IPS DF 19.7 (cell line): ENCODE data around the gene PNMA6A.
"Not testable (repeated sequence)": the region's sequence is repeated elsewhere in the genome, so short reads cannot be mapped to it uniquely, and the experiment has no call there.

Experiments used
- DNase-seq: peaks from one replicate; pipeline ENCODE4 v3.0.0-alpha.2; 2013; ENCODE audit warnings: low read depth, low spot score

PNMA6A gene

DNA sequence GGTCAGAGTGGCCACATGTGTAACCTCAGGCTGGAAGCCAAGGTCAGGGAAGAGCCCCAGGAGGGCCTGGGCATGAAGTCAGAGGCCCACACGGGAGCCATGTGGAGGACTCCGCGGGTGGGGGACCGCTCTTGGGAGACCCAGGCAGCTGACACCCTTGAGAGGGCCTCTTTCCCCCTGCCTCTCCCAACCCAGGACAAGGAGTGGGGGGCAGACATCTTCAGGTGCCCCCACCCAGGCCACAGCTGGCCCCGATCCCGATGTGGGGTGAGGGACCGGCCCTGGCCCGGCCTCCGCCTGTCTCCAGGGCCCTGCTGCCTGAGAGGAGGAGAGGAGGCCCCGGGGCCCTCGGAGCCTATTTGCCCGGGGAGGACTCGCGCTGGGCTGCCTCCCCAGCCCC, 3.1 kb downstream of the PNMA6A start:
- no peak for DNase-seq

DNA sequence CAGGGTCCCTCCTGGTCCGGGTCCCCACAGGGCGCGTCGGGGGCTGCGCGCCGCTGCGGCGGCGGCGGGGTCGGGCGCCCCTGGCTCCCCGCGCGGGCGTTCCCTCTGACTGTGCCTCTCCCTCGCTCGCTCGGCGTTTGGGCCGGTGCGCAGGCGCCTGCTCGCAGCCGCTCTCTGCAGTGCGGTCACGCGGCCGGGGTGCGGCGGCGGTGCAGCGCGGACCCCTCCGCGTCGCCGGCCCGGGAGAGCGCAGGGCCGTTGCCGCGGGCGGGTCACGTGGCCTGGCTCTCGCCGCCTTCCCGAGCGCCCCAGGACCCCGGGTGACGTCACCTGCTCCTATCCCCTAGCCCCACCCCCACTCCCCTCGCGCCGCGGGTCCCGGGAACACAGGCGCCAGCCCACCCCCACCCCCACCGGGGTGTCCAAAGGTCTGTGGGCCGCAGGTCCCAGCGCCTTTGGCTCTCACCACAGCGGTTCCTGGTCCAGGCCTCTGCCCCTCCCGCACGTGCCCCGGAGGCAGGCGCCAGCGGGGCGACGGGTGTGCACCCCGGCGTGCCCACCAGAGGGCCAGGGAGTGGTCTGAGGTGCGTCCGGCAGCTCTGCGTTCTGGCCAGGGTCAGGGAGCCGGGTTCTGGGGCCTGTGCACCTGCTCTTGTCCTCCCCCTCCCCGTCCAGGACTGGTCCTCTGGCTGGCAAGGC, 5.3 kb downstream of the PNMA6A start:
- DNase-seq = not testable (repeated sequence)

DNA sequence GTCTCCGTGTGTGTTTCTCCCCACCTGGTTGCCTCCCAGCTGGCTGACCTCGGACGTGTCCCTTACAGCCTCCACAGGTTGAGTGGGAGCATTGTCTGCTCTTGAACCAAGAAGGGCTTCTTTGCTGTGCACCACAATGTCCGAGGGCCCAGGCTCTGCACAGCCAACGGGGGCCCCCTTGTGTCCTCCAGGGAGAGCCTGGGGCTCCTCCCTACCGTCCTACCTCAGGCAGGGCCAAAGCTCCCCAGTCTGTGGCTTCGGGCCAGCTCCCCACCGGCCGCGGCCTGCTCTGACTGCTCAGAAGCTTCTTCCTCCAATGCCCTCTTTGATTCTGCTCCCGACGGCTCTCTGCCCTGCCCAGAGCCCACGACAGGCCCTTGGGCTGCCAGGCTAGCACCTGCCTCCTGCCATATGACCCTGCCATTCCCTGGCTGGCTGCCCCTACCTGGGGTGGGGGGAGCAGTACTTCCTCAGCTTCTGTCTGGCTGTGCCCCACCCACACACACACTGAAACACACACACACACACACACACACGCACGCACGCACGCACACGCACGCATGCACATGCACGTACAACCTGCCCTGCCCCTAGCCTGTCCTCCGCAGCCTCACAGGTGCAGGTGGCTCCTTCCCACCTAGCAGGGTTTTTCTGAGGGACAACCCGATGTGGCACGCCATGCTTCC, 11.1 kb downstream of the PNMA6A start:
- DNase-seq = not testable (repeated sequence)

DNA sequence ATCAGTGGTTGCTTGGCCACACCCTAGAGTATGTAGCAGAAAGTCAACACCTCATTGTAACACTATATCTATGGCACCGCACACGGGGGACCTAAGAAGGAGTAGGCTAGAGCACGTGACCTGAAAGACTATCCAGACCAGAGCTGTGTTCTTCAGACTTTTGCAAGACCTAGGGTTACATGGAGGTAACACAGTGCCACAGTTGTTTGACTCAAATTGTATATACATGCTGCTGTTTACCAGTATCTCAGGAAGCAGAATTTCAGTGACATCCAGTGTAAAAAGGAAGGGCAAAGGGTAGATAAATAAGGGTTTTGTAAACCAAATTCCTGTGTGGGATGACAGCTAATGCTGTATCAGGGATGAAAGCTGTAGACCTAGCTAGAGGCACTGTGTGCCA, 30.2 kb downstream of the PNMA6A start:
- no peak for DNase-seq

DNA sequence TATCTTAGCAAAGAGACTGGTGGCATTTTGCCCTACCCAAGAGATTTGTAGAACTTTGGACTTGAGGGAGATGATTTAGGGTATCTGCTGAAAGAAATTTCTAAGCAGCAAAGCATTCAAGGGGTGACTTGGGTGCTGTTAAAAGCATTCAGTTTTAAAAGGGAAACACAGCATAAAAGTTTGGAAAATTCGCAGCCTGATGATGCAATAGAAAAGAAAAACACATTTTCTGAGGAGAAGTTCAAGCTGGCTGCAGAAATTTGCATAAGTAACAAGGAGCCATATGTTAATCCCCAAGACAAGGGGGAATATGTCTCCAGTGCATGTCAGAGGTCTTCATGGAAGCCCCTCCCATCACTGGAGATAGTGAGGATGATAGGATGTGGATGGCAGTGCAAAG, 32.7 kb downstream of the PNMA6A start:
- DNase-seq = not testable (repeated sequence)

DNA sequence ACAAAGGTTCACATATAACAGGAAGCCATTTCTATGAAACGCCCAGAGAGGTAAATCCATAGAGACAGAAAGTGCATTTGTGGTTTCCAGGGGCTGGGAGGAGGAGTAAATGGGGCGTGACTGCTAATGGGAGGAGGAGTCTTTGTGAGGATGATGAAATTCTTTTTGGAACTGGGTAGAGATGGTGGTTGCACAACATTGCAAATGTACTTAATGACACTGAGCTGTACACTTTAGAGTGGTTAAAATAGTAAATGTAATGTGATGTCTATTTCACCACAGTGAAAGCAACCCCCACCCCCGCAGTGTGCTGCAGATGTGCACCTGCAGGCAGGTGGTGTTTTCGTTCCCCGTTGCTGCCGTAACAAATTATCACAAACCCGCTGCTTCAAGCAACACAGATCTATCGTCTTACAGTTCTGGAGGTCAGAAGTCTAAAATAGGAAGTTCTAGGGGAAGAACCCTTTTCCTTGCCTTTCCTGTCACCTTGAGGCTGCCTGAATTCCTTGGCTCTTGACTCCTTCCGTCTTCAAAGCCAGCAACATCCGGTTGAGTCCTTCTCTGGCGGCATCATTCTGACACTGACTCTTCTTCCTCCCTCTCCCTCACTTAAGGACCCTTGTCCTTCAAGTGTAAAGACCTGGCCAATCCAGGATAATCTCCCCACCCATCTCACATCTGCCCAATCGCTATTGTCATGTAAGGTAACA, 34.0 kb downstream of the PNMA6A start:
- DNase-seq = not testable (repeated sequence)

DNA sequence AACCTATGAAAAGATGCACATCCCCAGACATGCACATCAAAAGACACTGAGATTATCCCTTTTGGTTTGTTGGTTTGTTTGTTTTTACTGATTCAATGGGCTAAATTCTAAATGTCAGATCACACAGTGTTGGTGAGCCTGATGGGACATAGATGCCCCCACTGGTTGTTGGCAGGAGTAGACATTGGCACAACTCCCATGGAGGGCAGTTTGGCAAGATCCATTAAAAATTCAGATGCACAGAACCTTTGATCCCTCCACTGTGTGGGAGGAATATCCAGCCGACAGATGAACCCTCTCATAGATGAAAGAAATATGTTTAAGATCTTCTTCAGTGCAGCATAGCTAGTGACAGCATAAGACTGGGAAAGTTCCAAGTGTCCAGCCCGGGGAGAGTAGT, 38.5 kb downstream of the PNMA6A start:
- not testable (repeated sequence) for DNase-seq

DNA sequence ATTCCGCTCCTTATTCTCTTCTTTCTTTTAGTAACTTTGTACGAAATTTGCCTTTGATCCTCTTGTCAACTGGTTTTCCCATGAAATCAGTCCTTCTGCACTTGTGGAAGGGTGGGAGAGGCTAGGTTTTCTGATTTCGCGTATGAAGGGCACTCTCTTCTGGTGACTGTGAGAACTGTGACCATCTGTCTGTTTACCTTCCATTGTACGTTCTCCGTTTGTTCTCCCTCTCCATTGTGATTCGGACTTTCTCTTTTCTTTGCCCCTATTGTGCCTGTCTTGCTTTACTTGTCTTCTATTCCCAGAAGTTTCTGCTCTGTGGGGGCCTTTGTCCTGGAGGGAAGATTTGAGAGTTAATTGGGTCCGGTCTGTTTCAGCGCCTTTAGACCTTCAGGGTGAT, 41.6 kb downstream of the PNMA6A start:
- DNase-seq = not testable (repeated sequence)

DNA sequence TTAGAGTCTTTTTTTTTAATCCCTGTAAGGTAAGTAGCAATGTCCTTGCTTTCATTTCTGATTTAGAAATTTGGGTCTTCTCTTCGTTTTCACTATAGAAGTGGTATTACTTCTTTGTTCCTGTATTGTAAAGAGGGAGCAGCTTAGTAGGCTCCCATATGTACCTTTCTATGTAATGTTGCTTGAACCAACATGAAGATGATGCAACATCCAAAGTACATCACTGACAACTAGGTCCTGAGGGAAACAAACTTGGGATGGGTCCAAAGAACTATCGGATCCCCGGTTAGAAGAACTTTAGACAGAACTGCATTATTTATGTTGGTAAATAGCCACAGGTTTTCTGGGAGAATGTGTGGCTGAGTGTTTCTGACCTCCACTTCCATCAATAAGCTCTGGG, 45.5 kb downstream of the PNMA6A start:
- not testable (repeated sequence) for DNase-seq

DNA sequence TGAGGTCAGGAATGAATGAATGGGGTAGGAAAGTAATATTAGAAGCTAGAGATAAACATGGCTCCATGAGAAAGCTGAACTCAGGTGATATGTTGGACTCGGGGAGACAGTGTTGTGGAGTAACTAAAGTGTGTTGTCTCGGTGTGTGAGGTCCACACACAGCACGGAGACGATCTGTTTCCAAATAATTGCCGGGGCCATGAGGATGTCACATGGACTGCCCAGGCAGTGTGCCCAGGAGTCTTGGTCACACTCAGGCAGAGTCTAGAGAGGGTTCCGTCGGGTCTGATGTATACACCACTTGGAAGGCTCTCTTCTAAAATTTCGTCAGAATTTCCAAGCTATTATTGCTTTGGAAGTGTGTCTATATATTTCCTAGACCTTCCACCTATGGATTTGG, 48.0 kb downstream of the PNMA6A start:
- not testable (repeated sequence) for DNase-seq

DNA sequence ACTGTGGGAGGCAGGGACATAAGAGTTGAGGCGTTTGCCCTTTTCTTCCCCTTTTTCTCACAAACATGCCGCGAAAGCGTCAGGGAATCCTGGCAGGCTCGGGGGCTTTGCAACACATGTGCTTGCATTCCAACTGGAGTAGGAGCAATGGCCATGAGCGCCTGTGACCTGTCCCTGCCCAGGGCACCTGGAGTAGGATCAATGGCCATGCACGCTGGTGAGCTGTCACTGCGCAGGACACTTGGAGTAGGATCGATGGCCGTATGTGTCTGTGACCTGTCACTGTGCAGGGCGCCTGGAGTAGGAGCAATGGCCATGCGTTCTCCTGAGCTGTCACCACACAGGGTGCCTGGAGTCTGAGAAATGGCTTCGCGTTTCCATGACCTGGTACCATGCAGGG, 51.2 kb downstream of the PNMA6A start:
- not testable (repeated sequence) for DNase-seq
